IMR-90 (cell line): Measurements from ENCODE around the gene CYP20A1. TPM values are rescaled to one million over a fixed set of nuclear protein-coding genes. Genes with fewer than 3 reads are reported as not detected.
"Not testable (repeated sequence)": the region's sequence is repeated elsewhere in the genome, so short reads cannot be mapped to it uniquely, and the experiment has no call there.

Experiments
- ATAC-seq: fragments of 200-7000 bp; cut with Tn5 transposase; 2 replicates; pipeline ENCODE4 v1.9.1; 2020; ENCODE audit warnings: low read depth, mild to moderate bottlenecking, moderate library complexity
- BruUV-seq: library from RNA; stranded (reverse); fragments of 400-500 nt; replicated peaks from 2 replicates; lab custom pipeline; 2021; lab: Mats Ljungman, UMichigan
- CTCF ChIA-PET: fragments of 300-600 bp; formaldehyde crosslinking; extraction: SDS; loops from one replicate; lab custom pipeline; 2021; ENCODE audit warnings: antibody characterized with exemption; lab: Yijun Ruan, JAX
- POLR2A ChIA-PET: fragments of 300-600 bp; sonication (Branson Sonifier 250); formaldehyde crosslinking; loops from one replicate; lab custom pipeline; 2022; ENCODE audit warnings: antibody characterized with exemption; ENCODE audit not compliant: unreplicated experiment; lab: Charles Lee
- DNase-seq: peaks from one replicate; pipeline ENCODE4 v3.0.0; 2013
- H2AFZ ChIP-seq: replicated peaks from 2 replicates; pipeline ENCODE3; 2013; ENCODE audit warnings: low read length, mild to moderate bottlenecking; ENCODE audit not compliant: poor library complexity
- H2AK5ac ChIP-seq: 2 replicates; pipeline ENCODE4 v1.6.1; 2013; ENCODE audit warnings: low read depth, low read length, inconsistent platforms
- H2AK9ac ChIP-seq: replicated peaks from 2 replicates; pipeline ENCODE3; 2013; ENCODE audit warnings: mild to moderate bottlenecking, low read depth, low read length, moderate library complexity; ENCODE audit not compliant: poor library complexity
- H2BK120ac ChIP-seq: 2 replicates; pipeline ENCODE4 v1.6.1; 2013; ENCODE audit warnings: low read depth, low read length, inconsistent platforms
- H2BK15ac ChIP-seq: 3 replicates; pipeline ENCODE4 v1.6.1; 2013; ENCODE audit warnings: low read depth, low read length, inconsistent platforms
- H2BK20ac ChIP-seq: 2 replicates; pipeline ENCODE4 v1.6.1; 2013; ENCODE audit warnings: low read depth, mild to moderate bottlenecking, inconsistent platforms, low read length, moderate library complexity
- H2BK5ac ChIP-seq: 2 replicates; pipeline ENCODE4 v1.6.1; 2013; ENCODE audit warnings: mild to moderate bottlenecking, low read depth, low read length, inconsistent platforms; ENCODE audit not compliant: poor library complexity, severe bottlenecking
- H3K14ac ChIP-seq: replicated peaks from 2 replicates; pipeline ENCODE4 v1.6.1; 2013; ENCODE audit warnings: low read depth, low read length, inconsistent platforms
- H3K18ac ChIP-seq: 2 replicates; pipeline ENCODE4 v1.6.1; 2013; ENCODE audit warnings: low read depth, low read length, control low read depth
- H3K23ac ChIP-seq: 2 replicates; pipeline ENCODE4 v1.6.1; 2013; ENCODE audit warnings: low read depth, low read length, inconsistent platforms
- H3K27ac ChIP-seq: 2 replicates; pipeline ENCODE4 v1.5.1; 2013; ENCODE audit warnings: mild to moderate bottlenecking, control low read depth, low read length; ENCODE audit not compliant: insufficient read depth
- H3K27me3 ChIP-seq: 2 replicates; pipeline ENCODE4 v1.6.1; 2013; ENCODE audit warnings: low read length; ENCODE audit not compliant: control insufficient read depth, insufficient read depth
- H3K36me3 ChIP-seq: 2 replicates; pipeline ENCODE4 v1.6.1; 2013; ENCODE audit warnings: low read length, mixed read lengths; ENCODE audit not compliant: control insufficient read depth, insufficient read depth
- H3K4ac ChIP-seq: 2 replicates; pipeline ENCODE4 v1.6.1; 2013; ENCODE audit warnings: low read depth, low read length, inconsistent platforms
- H3K4me1 ChIP-seq: 2 replicates; pipeline ENCODE4 v1.6.1; 2013; ENCODE audit warnings: low read length, mixed read lengths; ENCODE audit not compliant: control insufficient read depth, insufficient read depth
- H3K4me2 ChIP-seq: 2 replicates; pipeline ENCODE4 v1.6.1; 2013; ENCODE audit warnings: low read depth, mild to moderate bottlenecking, control low read depth, low read length, moderate library complexity
- H3K4me3 ChIP-seq: 2 replicates; pipeline ENCODE4 v1.5.1; 2013; ENCODE audit warnings: low read depth, mild to moderate bottlenecking, control low read depth, low read length, moderate library complexity; ENCODE audit not compliant: insufficient read depth
- H3K56ac ChIP-seq: 2 replicates; pipeline ENCODE4 v1.6.1; 2013; ENCODE audit warnings: low read length, inconsistent platforms; ENCODE audit not compliant: insufficient read depth; ENCODE audit errors: extremely low read depth
- H3K79me1 ChIP-seq, 2 experiments: 2 replicates each; pipeline ENCODE4 v1.6.1; 2013; ENCODE audit warnings: low read length in 2 of 2, inconsistent platforms in 1 of 2, low read depth in 1 of 2
- H3K9ac ChIP-seq: 2 replicates; pipeline ENCODE4 v1.6.1; 2013; ENCODE audit warnings: low read depth, low read length, control low read depth
- H3K9me1 ChIP-seq: 2 replicates; pipeline ENCODE4 v1.6.1; 2013; ENCODE audit warnings: low read length, inconsistent platforms; ENCODE audit not compliant: insufficient read depth
- H3K9me3 ChIP-seq: 2 replicates; pipeline ENCODE4 v1.6.1; 2013; ENCODE audit warnings: low read length; ENCODE audit not compliant: control insufficient read depth, insufficient read depth
- H4K20me1 ChIP-seq: 2 replicates; pipeline ENCODE4 v1.6.1; 2013; ENCODE audit warnings: low read length, inconsistent platforms; ENCODE audit not compliant: insufficient read depth
- H4K5ac ChIP-seq: 2 replicates; pipeline ENCODE4 v1.6.1; 2013; ENCODE audit warnings: mild to moderate bottlenecking, low read depth, low read length, control low read depth
- H4K8ac ChIP-seq, 2 experiments: 2 replicates each; pipeline ENCODE4 v1.6.1; 2013; ENCODE audit warnings: low read depth in 2 of 2, low read length in 2 of 2, control low read depth in 1 of 2, inconsistent platforms in 1 of 2
- H4K91ac ChIP-seq: 2 replicates; pipeline ENCODE4 v1.6.1; 2013; ENCODE audit warnings: low read depth, low read length, inconsistent platforms; ENCODE audit not compliant: insufficient read depth
- WGBS, 2 experiments: methylation state at CpG; one replicate each; pipeline versions ENCODE4 v1.1.5 to v1.1.7; 2013; ENCODE audit warnings: missing lambda C conversion rate in 2 of 2; ENCODE audit not compliant: insufficient read length in 1 of 2; ENCODE audit errors: extremely low coverage in 2 of 2; 5-methylcytosine and 5-hydroxymethylcytosine counted together
- dilution Hi-C: fragments of 300-500 bp; cut with HindIII; formaldehyde crosslinking; loops from one replicate; pipeline ENCODE4 v1.14.3; 2018; ENCODE audit warnings: low sequenced_read_pairs; ENCODE audit not compliant: unreplicated experiment
- in situ Hi-C: fragments of 300-500 bp; cut with MboI; formaldehyde crosslinking; loops from 3 replicates; pipeline ENCODE4 v1.14.3; 2019; ENCODE audit warnings: low sequenced_read_pairs, inconsistent platforms, mixed read lengths
- intact Hi-C: fragments of 100-400 bp; cut with micrococcal nuclease; formaldehyde crosslinking; loops from 2 replicates; pipeline ENCODE4 v1.10.0; 2022
- polyA plus RNA-seq, 3 experiments: library from polyadenylated mRNA; depleted of rRNA; stranded (reverse); fragments of >200 nt; gene quantifications; 2 replicates each; pipeline ENCODE4 v1.2.3, GENCODE V29; 2012; ENCODE audit warnings: low replicate concordance in 1 of 3
- total RNA-seq: library from RNA; depleted of rRNA; stranded (reverse); fragments of >200 nt; gene quantifications from 2 replicates; pipeline ENCODE4 v1.2.3, GENCODE V29; 2012

CYP20A1 gene
- total and polyA plus RNA-seq, 2 of the 4 experiments (the other 2 are of a cell fraction) = 7.0 to 16.8 TPM

GRCh38 chr2:203302586-203302985 is 63.8 kb downstream of the CYP20A1 start:
- H3K18ac ChIP-seq, H2AK5ac ChIP-seq: not testable (repeated sequence)
- WGBS, 2 experiments = no CpG with 5 or more reads among the region's 8 CpGs

More at GRCh38 chr2:203302586-203302985, 63.8 kb downstream of the CYP20A1 start:
- H3K4ac ChIP-seq, BruUV-seq, H4K91ac ChIP-seq, H4K5ac ChIP-seq, H3K36me3 ChIP-seq, H3K27me3 ChIP-seq, H3K9me1 ChIP-seq, ATAC-seq, H3K27ac ChIP-seq, H3K23ac ChIP-seq, H3K4me3 ChIP-seq, POLR2A ChIA-PET, H2BK20ac ChIP-seq, in situ Hi-C loops, H2BK120ac ChIP-seq, H3K79me1 ChIP-seq, intact Hi-C loops, DNase-seq, H3K9me3 ChIP-seq, dilution Hi-C loops, CTCF ChIA-PET, H2BK15ac ChIP-seq, H2AFZ ChIP-seq, H3K9ac ChIP-seq, H3K4me1 ChIP-seq, H2BK5ac ChIP-seq, H3K56ac ChIP-seq, H4K20me1 ChIP-seq, H3K14ac ChIP-seq, H2AK9ac ChIP-seq, H4K8ac ChIP-seq, H3K4me2 ChIP-seq: not testable (repeated sequence)
